Right lung (tissue), 10 donors: Measurements from ENCODE around the gene RGN. TPM values are rescaled to one million over a fixed set of nuclear protein-coding genes. Genes with fewer than 3 reads are reported as not detected.
A peak's percentile ranks its signal among the peaks of the same experiment; 100 is the strongest.
"Not testable (repeated sequence)": the region's sequence is repeated elsewhere in the genome, so short reads cannot be mapped to it uniquely, and the experiment has no call there.

Experiments
- DNase-seq, 2 donors: peaks; one replicate each; pipeline ENCODE4 v3.0.0-alpha.2; 2013
- long read RNA-seq, 8 donors: transcript quantifications; one replicate each; lab custom pipeline, GENCODE V29; 2026
- polyA plus RNA-seq, 5 donors: library from polyadenylated mRNA; unstranded; fragments of 120-200 nt; gene quantifications; one replicate each; pipeline versions ENCODE4 v1.2.1 to v1.2.3, GENCODE V29; 2013; ENCODE audit warnings: inconsistent platforms in 1 of 5, low replicate concordance in 1 of 5; ENCODE audit not compliant: insufficient read length in 5 of 5, insufficient read depth in 1 of 5

Gene RGN
- 10 to 100 TPM; 13.3 to 16.5 (median 13.9) TPM for polyA plus RNA-seq
- long read RNA-seq, donor 1, result 0 reads
- long read RNA-seq, donor 2, result 0 reads
- long read RNA-seq, donor 3, partial matches to known transcripts, result 7 of 8 reads
- long read RNA-seq, donor 3, other reads (novel, unspliced or antisense), result 0 of 8 reads
- long read RNA-seq, donor 4, result 0 reads
- long read RNA-seq, donor 5, result 0 reads
- long read RNA-seq, donor 6, partial matches to known transcripts, result 0 of 1 reads
- long read RNA-seq, donor 6, other reads (novel, unspliced or antisense), result 0 of 1 reads
- long read RNA-seq, donor 7, partial matches to known transcripts, result 0 of 3 reads
- long read RNA-seq, donor 7, other reads (novel, unspliced or antisense), result 0 of 3 reads
- long read RNA-seq, donor 8, partial matches to known transcripts, result 0 of 2 reads
- long read RNA-seq, donor 8, other reads (novel, unspliced or antisense), result 0 of 2 reads

DNA sequence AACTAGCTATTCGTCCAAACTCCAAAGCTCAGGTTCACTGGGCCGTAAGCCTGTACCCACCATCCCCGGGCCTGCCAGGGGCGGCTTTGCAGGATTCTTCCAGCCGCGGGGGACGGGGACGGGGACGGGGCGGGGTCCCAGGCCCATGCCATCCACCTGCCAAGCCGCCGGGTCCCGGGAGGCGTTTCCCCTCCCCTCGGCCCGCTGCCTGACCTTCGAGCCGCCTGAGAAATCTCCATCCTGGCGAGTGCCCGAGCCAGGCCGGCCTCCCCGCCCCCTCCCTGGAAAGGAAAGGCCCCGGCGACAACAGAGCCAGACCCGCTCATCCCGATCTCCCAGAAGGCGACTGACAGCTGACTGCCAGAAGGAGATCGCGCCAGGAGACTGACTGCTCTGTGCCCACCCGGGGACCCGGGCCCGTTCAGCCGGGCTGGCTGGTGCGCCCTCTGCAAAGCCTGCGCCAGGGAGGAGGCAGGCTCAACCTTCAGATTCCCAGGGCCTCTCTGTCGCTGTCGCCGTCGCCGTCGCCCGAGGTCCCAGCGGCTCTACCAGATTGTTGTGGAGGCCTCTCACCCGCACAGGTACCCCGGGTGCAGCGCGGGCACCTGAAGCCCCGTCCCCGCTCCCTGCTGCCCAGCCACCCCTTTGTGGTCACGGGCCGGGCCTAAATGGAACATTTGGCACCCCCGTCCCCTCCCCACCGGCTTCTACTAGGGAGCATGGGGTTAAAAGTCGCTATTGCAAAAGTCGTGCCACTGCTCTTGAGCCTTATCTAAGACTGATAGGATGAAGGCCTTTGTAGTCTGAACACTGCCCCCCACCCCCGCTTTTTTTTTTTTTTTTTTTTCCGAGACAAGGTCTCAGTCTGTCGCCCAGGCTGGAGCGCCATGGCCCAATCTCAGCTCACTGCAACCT is at the start of gene RGN:
Gene RGN, plus strand, starts transcription at position 315 of the 915 bp plus-strand sequence. CDS start 2,702 bp downstream, outside the sequence.
- peak in 1 of 2 donors; percentile 9 for DNase-seq

GRCh38 chrX:47030339-47030738 is 47.9 kb upstream of the RGN start:
- DNase-seq, result peak; percentile 30 to 58

GRCh38 chrX:47047989-47048388 is 30.3 kb upstream of the RGN start:
- DNase-seq, result no peak

GRCh38 chrX:47059142-47059874 is 18.9 kb upstream of the RGN start:
- DNase-seq, result no peak

GRCh38 chrX:47060708-47061107 is 17.5 kb upstream of the RGN start:
- DNase-seq, result no peak

DNA sequence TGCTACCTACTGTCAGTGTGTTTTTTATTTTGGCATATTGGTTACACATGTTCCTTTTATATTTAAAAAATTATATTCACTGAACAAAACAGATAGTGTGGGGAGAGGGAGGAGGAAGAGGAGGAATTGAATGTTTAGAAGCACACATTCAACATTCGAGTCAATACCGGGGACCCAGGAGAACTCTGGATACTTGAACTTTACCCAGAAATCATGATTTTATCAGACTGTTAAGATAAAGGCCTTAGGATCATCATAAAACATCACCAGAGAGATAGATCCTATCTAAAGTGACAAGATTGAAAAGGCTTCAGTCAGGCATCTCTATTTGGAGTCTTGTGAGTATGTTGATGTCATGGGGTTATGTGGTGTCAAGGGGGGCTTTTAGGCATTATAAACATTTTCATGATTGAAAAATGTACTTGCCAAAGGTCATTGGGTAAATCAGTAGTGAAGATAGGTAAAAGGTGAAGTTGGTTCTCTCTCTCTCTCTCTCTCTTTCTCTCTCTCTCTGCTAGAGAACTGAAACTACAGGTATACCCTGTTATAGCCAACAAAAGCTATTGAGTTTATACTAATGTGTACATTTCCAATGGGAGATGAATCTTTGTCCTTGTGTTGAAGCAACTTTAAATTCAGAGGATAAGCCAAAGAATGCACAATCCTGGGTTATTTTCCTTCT is 16.9 kb upstream of the RGN start:
- no peak for DNase-seq

- no peak for DNase-seq
Measured at GRCh38 chrX:47063179-47063578, 15.1 kb upstream of the RGN start.

- DNase-seq, result no peak
Measured at GRCh38 chrX:47068214-47068613, 10.0 kb upstream of the RGN start.

GRCh38 chrX:47068720-47069119 is 9.5 kb upstream of the RGN start:
- no peak for DNase-seq

DNA sequence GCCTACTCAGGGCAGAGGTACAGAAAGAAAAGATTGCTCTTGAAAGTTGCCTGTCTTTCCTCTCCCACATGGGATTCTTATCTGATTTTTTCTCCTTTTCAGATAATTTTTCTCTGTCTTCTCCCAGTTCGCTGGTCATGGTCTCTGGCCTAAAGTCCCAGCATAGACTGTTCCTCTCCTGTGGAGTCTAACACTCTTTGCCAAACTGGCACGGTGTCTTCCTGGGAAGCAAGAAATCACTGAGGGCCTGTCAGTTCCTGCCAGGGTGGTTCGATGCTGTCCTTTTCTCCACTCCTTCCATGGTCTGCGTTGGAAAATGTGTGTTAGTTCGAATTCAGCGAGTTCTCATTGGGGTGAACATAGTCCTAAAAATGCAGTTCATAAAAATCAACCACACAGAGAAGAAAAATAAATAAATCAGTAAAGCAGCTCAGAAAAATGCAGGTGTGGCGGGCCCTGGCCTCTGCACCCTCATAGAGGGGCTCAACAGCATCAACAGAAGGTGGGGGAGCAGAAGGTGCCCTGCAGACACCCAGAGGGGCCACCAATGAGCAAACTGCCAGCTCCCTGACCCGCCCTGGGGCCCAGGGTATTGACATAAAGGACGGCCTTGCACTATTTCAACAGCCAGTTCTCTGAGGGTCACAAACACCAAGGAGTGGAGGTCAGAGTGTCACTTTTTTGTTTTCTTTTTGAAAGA is 2.1 kb downstream of the RGN start:
- no peak for DNase-seq

DNA sequence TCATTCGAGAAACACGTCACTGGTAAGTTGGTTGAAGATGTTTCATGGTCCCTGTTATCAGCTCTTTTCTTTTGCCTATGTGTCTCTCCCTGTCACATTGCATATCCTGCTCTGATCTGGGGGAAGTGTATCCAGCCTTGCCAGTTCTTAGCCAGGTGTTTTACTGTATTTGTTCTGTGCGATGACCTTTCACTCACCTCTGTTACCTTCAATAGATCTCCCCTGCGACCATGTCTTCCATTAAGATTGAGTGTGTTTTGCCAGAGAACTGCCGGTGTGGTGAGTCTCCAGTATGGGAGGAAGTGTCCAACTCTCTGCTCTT is 2.6 kb downstream of the RGN start:
- DNase-seq, result no peak

- DNase-seq, result peak in 1 of 2 donors; percentile 15
Measured at GRCh38 chrX:47091149-47091775, 13.0 kb downstream of the RGN start.

DNA sequence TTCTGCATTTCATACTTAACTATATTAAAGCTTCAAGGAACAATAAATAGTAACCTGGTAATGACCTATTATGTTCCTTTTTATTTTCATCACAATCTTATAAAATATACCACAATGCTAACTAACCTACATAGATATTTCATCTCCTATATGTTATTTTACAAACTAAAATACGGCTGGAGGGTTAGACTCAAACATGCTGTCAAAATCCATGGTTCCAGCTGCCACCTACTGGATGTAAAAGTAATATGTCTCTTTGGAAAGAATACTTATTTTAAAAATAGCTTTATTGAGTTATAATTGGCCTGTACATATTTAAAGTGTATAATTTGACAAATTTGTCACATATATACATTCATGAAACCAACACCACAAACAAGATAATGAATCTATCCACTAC is 15.0 kb downstream of the RGN start:
- no peak for DNase-seq

DNA sequence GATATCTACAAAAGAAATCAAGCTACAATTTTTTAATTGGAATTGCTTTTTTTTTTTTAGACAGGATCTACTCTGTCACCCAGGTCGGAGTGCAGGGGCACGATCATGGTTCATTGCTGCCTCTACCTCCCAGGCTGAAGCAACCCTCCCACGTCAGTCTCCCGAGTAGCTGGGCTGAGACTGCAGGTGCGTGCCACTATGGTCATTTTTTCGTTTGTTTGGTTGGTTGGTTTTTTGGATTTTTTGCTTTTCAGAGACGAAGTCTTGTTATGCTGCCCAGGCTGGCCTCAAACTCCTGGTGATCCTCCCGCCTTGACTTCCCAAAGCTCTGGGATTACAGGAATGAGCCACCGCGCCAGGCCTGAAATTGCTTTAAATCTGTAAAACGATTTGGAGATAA is 15.6 kb downstream of the RGN start:
- DNase-seq, result no peak

GRCh38 chrX:47097018-47097417 is 18.8 kb downstream of the RGN start:
- DNase-seq, result no peak

GRCh38 chrX:47098338-47099094 is 20.3 kb downstream of the RGN start:
- no peak for DNase-seq

- no peak for DNase-seq
Measured at GRCh38 chrX:47101206-47101605, 23.0 kb downstream of the RGN start.

DNA sequence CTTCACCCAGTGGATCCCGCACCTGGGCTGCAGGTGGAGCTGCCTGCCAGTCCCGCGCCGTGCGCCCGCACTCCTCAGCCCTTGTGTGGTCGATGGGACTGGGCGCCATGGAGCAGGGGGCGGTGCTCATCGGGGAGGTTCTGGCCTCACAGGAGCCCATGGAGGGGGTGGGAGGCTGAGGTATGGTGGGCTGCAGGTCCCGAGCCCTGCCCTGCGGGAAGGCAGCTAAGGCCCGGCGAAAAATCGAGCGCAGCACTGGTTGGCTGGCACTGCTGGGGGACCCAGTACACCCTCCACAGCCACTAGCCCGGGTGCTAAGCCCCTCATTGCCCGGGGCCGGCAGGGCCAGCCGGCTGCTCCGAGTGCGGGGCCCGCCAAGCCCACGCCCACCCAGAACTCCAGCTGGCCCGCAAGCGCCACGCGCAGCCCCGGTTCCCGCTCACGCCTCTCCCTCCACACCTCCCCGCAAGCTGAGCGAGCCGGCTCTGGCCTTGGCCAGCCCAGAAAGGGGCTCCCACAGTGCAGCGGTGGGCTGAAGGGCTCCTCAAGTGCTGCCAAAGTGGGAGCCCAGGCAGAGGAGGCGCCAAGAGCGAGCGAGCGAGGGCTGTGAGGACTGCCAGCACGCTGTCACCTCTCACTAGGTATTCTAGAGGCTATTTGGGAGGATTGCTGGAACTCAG is 32.8 kb downstream of the RGN start:
- not testable (repeated sequence) for DNase-seq
